Measurements from ENCODE around the gene GLS. TPM values are rescaled to one million over a fixed set of nuclear protein-coding genes. Genes with fewer than 3 reads are reported as not detected.

Gene GLS
- total RNA-seq, 1 donor from 2014 or later, result 178 TPM

GRCh38 chr2:190999058-190999457 lies 118.4 kb downstream of the GLS start:
- Mint-ChIP-seq H3K27ac (ENCODE audit: unreplicated experiment) (no peak overlapping the region), H3K4me3 (ENCODE audit: unreplicated experiment) (no peak overlapping the region), H3K27me3 (ENCODE audit: unreplicated experiment) (no peaks in the 10 kb centered on the region), H3K36me3 (ENCODE audit: unreplicated experiment) (peaks cover 69% of the 10 kb centered on the region), H3K4me1 (ENCODE audit: unreplicated experiment) (no peaks in the 10 kb centered on the region), H3K9me3 (ENCODE audit: unreplicated experiment) (no peaks in the 10 kb centered on the region)
- no peak for TF ChIP-seq CTCF (IDR thresholded peaks at IDR 0.05)
- DNase-seq (ENCODE audit: extremely low spot score, unreplicated experiment), result no peak

- H3K4me1 Mint-ChIP-seq (ENCODE audit: unreplicated experiment), result no peaks in the 10 kb centered on the region
- TF ChIP-seq CTCF (IDR thresholded peaks at IDR 0.05), result no peak
- H3K4me3 Mint-ChIP-seq (ENCODE audit: unreplicated experiment), result no peak overlapping the region
- no peaks in the 10 kb centered on the region for H3K9me3 Mint-ChIP-seq (ENCODE audit: unreplicated experiment)
- peaks cover 71% of the 10 kb centered on the region for H3K36me3 Mint-ChIP-seq (ENCODE audit: unreplicated experiment)
- no peaks in the 10 kb centered on the region for H3K27me3 Mint-ChIP-seq (ENCODE audit: unreplicated experiment)
- no peak for DNase-seq (ENCODE audit: extremely low spot score, unreplicated experiment)
- no peak overlapping the region for H3K27ac Mint-ChIP-seq (ENCODE audit: unreplicated experiment)
These were observed 119.5 kb downstream of the GLS start for GRCh38 chr2:190999949-191000665.

GRCh38 chr2:191001032-191001431 lies 120.4 kb downstream of the GLS start:
- no peak for DNase-seq (ENCODE audit: extremely low spot score, unreplicated experiment)
- no peaks in the 10 kb centered on the region for H3K9me3 Mint-ChIP-seq (ENCODE audit: unreplicated experiment)
- H3K27ac Mint-ChIP-seq (ENCODE audit: unreplicated experiment), result no peak overlapping the region
- no peak overlapping the region for H3K4me3 Mint-ChIP-seq (ENCODE audit: unreplicated experiment)
- peaks cover 65% of the 10 kb centered on the region for H3K36me3 Mint-ChIP-seq (ENCODE audit: unreplicated experiment)
- H3K27me3 Mint-ChIP-seq (ENCODE audit: unreplicated experiment), result no peaks in the 10 kb centered on the region
- no peak for TF ChIP-seq CTCF (IDR thresholded peaks at IDR 0.05)
- H3K4me1 Mint-ChIP-seq (ENCODE audit: unreplicated experiment), result no peaks in the 10 kb centered on the region

- no peak overlapping the region for H3K4me3 Mint-ChIP-seq (ENCODE audit: unreplicated experiment)
These were observed 121.0 kb downstream of the GLS start for GRCh38 chr2:191001624-191002023.

More at GRCh38 chr2:191001624-191002023, 121.0 kb downstream of the GLS start:
- H3K9me3 Mint-ChIP-seq (ENCODE audit: unreplicated experiment), result no peaks in the 10 kb centered on the region
- no peaks in the 10 kb centered on the region for H3K27me3 Mint-ChIP-seq (ENCODE audit: unreplicated experiment)
- TF ChIP-seq CTCF (IDR thresholded peaks at IDR 0.05), result no peak
- DNase-seq (ENCODE audit: extremely low spot score, unreplicated experiment), result no peak
- peaks cover 64% of the 10 kb centered on the region for H3K36me3 Mint-ChIP-seq (ENCODE audit: unreplicated experiment)
- H3K4me1 Mint-ChIP-seq (ENCODE audit: unreplicated experiment), result no peaks in the 10 kb centered on the region
- no peak overlapping the region for H3K27ac Mint-ChIP-seq (ENCODE audit: unreplicated experiment)

All from osteocyte (in vitro differentiated cells).